ENCODE results near the gene VPS33A.
A peak's percentile ranks its signal among the peaks of the same experiment; 100 is the strongest.
"Not testable (repeated sequence)": the region's sequence is repeated elsewhere in the genome, so short reads cannot be mapped to it uniquely, and the experiment has no call there.

Gene VPS33A

GRCh38 chr12:122204167-122205052 is 61.9 kb downstream of the VPS33A start:
- DNase-seq (ENCODE audit: low spot score), result no peak

- peak; percentile 69 for DNase-seq (ENCODE audit: low spot score)
Measured at GRCh38 chr12:122203301-122204166, 62.8 kb downstream of the VPS33A start, which contains the start of gene B3GNT4. Gene B3GNT4, plus strand, starts transcription at chr12:122203709. Its CDS starts 910 bp downstream, at chr12:122204619.

GRCh38 chr12:122202811-122203210 is 63.5 kb downstream of the VPS33A start:
- not testable (repeated sequence) for DNase-seq (ENCODE audit: low spot score)

GRCh38 chr12:122202017-122202416 is 64.3 kb downstream of the VPS33A start:
- no peak for DNase-seq (ENCODE audit: low spot score)

- no peak for DNase-seq (ENCODE audit: low spot score)
Measured at GRCh38 chr12:122201381-122201780, 64.9 kb downstream of the VPS33A start.

GRCh38 chr12:122200541-122201175 is 65.6 kb downstream of the VPS33A start:
- DNase-seq (ENCODE audit: low spot score), result no peak

GRCh38 chr12:122199484-122200355 is 66.6 kb downstream of the VPS33A start:
- no peak for DNase-seq (ENCODE audit: low spot score)

- no peak for DNase-seq (ENCODE audit: low spot score)
Measured at GRCh38 chr12:122197612-122197966, 68.7 kb downstream of the VPS33A start.

DNA sequence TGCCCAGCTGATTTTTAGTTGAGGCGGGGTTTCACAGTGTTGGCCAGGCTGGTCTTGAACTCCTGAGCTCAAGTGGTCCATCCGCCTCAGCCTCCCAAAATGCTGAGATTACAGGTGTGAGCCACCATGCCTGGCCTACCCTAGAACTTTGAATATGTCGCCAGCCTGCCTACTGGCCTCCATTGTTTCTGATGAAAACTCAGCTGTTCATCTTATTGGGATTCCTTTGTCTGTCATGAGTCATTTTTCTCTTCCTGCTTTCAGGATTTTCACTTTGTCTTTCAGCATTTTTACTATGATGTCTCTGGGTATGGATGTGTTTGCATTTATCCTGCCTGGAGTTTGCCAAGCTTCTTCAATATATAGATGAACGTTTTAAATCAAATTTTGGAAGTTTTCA is 70.9 kb downstream of the VPS33A start:
- no peak for DNase-seq (ENCODE audit: low spot score)

- DNase-seq (ENCODE audit: low spot score), result no peak
Measured at GRCh38 chr12:122194804-122195203, 71.5 kb downstream of the VPS33A start.

GRCh38 chr12:122192441-122192840 is 73.9 kb downstream of the VPS33A start:
- no peak for DNase-seq (ENCODE audit: low spot score)

GRCh38 chr12:122190842-122191668 is 75.2 kb downstream of the VPS33A start:
- peak; percentile 55 for DNase-seq (ENCODE audit: low spot score)

DNA sequence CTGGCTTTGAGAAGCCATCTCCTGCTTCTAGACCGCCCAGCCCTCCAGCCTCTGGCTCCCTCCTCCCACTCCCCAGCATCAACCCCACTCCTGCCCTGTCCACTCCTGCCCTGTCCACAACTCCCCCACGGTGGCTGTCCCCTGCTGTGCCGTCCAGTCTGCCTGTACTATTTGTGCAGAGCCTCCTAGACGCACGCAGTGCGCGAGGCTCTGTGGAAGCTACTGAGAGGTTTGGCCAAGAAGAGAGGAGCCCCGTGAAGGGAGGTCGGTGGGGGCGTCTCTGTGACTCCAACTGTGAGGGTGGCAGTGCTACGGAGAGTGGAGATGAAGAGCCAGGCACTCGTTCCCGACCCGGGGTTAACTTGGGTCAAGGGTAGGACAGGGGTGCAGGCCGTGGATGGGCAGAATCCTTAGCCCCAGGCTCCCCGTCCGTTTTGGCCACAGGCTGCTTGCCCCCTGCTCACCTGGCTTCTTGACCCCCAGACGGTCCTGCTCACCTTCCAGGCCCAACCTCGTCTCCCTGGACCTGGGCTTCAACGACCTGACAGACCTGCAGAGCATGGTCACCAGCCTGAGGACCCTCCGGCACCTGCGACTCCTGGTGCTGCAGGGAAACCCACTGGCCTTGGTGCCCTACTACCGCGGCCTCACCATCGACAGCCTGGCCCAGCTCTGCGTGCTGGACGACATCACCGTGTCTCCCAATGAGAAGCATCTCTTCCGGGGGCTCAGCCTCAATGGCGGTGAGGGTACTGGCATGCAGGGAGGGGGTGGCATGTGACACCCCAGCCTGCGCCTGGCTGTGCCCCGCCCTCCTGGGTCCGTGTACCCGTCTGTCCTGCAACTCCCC is 76.4 kb downstream of the VPS33A start:
- DNase-seq (ENCODE audit: low spot score), result no peak

DNA sequence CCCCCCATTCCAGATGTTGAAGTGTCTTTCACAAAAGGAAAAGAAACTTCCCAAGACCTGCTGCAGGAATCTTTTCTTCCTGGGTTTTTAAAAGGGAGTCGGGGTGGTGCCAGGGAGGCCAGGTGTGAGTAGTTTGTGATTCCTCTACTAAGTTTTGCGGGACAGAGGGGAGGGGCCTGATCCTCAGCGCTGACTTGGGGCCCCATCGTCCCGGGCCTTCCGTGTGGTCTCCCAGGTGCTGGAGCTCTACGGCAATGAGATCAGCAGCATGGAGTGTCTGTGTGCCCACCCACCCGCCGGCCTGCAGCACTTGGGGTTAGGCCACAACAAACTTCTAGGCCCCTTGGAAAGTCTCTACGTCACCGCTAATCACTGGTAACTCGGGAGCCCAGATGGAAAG is 78.8 kb downstream of the VPS33A start:
- no peak for DNase-seq (ENCODE audit: low spot score)

DNA sequence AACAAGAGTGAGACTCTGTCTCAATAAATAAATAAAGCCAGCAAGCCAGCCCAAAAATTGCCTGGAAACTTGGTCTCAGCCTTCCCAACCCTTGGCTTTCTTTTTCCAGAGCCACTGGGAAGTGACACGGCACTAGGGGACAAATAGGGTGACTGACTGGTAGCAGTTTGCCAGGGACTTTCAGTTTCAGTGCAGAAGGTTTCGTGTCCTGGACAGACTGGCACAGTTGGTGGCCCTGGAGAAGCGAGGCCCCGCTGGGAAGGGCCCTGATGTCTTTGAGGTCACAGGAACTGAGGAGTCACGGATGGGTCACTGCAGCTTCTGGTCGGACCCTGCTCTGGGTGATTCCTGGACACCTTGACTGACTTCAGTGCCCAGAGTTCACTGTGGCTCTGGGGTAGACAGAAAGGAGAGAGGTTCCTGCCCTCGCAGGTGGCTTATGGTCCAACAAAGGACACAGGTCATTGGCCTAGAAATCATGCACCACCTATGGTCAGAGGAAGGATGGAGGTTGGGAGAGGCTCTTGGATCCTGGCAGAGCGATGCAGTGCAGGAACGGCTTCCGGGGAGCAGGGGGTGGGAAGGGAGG is 80.7 kb downstream of the VPS33A start:
- DNase-seq (ENCODE audit: low spot score), result no peak

- DNase-seq (ENCODE audit: low spot score), result no peak
Measured at GRCh38 chr12:122185079-122185478, 81.2 kb downstream of the VPS33A start.

- DNase-seq (ENCODE audit: low spot score), result no peak
Measured at GRCh38 chr12:122184517-122184916, 81.8 kb downstream of the VPS33A start.

GRCh38 chr12:122183588-122183940 is 82.7 kb downstream of the VPS33A start:
- no peak for DNase-seq (ENCODE audit: low spot score)

- DNase-seq (ENCODE audit: low spot score), result no peak
Measured at GRCh38 chr12:122182887-122183587, 83.3 kb downstream of the VPS33A start, which contains the start of gene LRRC43. Gene LRRC43, plus strand, starts transcription at chr12:122183123. Its CDS starts 22 bp downstream, at chr12:122183145.
